Umbilical cord (tissue), 2 donors: ENCODE data around the gene EIF3A. TPM values are rescaled to one million over a fixed set of nuclear protein-coding genes. Genes with fewer than 3 reads are reported as not detected.

Source experiments
- DNase-seq: peaks from one replicate; pipeline ENCODE4 v3.0.0-alpha.2; 2015; ENCODE audit warnings: low spot score
- total RNA-seq: library from RNA; depleted of rRNA; stranded (reverse); fragments of >200 nt; gene quantifications from one replicate; pipeline ENCODE4 v1.2.3, GENCODE V29; 2014; ENCODE audit warnings: low replicate concordance; ENCODE audit not compliant: insufficient read depth

EIF3A gene
- total RNA-seq, 1 donor from 2014 or later, result 85.2 TPM

DNA sequence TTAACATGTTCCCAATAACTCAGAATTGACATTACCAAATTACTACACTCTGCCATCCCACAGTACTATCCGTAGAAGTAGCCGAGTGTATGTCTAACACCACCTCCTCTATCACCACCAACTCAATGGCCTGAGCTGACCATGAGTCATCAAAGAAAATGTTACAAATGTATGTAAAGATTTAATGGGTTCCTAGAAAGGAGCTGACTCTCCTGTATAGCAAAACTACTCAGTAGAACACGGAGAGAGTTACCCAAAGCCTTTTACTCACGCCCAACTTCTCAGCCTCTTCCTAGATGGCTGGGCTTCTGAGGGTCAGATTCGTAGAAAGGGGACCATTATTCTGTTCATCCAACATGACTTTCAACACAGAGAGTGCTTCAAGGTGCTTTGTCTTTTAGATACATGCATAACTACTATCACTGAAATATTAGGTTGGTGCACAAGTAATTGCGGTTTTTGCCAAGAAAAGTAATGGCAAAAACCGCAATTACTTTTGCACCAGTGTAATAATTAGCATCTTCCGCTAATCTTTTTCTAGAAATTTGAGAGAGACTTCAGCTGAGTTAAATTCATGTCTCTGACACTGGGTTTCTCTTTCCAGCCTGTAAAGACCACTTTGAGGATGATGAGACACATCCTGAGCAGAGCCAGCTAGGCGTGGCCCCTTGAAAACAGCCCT is 75.1 kb downstream of the EIF3A start:
- no peak for DNase-seq

DNA sequence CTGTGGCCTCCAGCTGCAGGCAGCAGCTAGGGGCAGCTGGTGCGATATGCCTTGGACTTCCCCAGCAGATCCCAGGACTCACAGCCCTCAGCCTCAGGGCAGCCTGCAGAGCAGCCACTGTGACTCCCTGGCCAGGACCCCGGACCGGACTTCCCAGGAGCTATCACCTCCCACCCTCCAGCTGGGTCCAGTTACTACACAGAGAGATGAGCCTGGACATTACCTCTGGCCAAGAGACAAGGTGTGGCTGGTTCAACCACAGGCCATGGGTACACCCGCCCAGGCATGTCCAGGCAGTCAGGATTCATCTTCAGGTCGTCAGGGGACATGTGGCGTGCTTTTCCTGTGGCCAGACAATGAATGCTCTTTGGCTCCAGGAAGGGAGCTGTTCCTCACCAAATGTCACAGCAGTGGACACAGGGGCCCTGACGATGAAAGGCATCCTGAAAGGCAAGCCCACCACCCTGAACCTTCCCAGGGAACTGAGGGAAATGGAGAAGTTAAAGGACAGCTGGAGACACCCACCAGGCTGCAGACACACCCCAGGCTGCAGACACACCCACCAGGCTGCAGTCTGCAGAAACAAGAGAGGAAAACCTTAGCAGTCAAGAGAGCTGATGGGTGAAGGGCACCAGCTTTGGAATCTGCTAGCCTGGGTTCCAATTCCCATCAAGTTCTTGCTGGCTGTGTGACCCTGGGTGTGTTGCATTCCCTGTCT is 76.9 kb downstream of the EIF3A start:
- DNase-seq, result no peak

DNA sequence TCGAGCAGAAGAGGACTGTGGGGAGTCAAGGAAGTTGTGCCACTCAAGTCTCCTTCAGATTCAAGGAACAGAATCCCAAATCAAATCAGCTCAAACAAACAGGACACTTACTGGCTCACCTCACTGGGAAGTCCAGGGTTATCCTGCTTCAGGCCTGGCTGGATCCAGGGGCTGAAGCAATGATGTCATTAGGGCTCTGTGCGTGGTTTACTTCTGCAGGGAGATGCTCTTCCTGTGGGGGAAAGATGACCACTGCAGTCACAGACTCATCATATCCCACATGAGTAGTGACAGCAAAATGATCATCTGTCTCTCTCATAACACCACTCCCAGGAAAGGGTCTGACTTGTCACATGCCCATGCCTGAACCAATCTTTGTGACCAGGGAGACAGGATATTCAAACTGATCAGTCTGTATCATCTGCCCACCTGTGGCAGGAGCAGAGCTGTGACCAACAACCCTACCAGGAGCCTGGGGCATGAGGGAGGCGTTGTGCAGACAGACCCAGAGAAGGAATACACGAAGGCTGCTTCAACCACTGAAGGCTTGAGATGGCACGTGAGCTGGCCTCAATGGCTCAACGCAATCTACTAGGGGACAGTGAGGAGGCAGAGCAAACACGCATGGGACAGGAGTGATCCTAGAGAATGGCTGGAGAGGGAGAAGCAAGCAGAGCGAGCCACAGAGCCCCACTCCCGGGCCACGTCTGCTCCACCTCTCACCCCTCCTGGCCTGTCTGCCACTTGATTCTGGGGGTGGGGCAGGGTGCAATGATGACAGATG is 78.7 kb downstream of the EIF3A start:
- DNase-seq, result no peak

DNA sequence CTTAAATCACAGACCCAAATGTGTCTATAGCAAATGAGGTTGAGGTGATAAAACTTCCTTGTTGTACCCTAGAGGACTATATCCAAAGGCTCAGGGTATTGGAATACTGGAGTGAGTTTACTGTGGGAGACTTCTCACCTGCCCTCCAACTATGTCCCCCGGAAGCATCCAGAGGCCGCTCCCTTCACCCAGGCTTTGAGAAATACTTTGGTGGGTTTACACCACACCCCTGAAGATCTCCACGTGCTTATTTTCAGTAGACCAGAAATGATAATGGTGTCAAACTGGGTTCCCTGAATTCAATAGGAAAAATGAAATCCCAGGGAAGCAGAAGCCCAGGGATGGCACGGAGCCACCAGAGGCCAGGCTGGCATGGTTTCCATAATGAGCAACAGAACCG is 82.4 kb downstream of the EIF3A start:
- DNase-seq, result no peak

DNA sequence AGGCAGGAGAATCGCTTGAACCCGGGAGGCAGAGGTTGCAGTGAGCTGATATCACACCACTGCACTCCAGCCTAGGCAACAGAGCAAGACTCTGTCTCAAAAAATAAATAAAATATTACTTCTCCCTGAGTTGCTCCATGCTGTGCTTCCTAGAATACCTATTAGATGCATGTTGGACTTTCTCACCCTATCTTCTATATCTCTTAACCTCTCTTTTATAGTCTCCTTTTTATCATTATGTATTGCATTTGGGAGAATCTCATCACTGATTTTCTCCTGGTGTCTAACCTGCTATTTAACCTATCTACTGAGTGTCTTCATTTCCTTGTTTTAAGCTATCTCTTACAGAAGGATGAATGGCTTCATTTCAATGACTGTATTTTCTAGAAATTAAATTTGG is 83.2 kb downstream of the EIF3A start:
- no peak for DNase-seq

DNA sequence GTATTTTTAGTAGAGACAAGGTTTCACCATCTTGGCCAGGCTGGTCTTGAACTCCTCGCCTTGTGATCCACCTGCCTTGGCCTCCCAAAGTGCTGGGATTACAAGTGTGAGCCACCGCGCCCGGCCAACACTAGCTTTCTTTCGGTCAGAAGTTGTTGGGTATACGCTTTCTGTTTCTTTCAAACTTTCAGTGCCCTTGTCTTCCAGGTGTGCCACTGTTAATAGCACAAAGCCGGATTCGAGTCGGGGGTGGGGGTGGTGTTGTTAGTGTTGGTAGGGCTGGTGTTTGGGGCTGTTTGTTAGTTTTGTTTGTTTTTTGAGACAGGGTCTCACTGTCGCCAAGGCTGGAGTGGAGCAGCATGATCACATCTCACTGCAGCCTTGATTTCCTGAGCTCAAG is 84.9 kb downstream of the EIF3A start:
- DNase-seq, result no peak

DNA sequence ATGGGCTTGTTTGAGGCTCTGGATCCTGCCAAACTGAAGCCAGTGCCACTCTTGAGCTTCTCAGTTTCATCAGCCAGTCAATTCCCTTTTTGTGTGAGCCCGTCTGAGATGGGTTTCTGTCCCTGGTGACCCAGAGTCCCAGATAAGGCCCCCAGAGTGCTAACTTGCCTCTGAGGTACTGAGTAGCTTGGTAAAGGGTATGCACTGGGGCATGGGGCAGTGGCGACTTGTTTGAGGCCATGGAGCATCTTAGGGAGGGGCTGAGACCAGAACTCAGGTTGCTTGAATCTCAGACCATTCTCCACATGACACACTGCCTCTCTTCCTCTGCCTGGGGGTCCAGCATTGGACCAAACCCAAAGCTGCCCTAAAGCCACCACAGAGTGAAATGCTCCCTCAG is 86.3 kb downstream of the EIF3A start:
- DNase-seq, result no peak

DNA sequence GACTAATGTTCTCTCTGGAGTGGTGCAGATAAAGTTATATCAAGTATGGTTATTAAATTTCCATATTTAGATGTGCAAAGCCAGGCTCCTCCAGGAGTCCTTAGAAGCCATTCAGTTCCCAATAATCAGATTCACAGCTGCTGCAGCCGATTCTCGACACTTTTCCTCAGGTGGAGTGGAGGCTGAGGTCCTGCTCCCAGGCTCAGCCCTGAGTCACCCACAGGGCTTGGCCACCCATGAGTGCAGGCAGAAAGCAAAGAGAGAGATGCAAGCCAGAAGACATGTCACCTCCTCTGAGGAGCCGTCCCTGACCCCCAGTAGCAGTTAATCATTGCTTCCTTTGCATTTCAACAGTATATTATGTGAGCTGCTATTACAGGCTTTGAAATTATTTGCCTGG is 87.4 kb downstream of the EIF3A start:
- no peak for DNase-seq

DNA sequence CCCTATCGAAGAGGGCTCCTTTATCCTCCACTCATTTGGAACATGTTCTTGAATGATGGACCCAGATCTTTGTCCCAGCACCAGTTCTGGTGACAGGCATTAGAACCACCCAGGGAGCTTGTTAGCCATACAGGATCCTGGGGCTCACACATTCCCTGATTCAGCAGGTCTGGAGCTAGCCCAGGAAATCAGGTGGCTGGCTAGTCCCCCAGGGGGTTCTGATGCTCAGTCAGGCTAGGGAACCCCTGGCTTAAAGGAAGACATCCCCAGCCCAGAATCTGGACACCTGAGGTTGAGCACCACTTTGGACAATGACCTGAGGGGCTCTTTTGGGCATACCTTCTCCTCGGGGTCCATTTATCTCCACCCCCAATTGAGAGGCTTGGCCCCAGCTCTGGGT is 88.1 kb downstream of the EIF3A start:
- no peak for DNase-seq

DNA sequence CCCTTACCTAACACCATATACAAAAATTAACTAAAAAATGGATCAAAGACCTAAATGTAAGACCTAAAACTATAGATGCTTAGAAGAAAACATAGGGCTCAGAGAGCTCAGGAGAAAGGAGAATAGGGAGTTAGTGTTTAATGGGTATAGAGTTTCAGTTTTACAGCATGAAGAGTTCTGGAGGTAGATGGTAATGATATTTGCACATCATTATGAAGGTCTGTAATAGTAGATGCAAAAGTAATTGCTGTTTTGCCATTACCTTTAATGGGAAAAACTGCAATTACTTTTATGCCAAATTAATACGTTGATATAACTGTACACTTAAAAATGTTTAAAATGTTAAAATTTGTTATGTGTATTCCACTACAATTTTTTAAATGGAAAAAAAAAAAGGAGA is 90.3 kb downstream of the EIF3A start:
- DNase-seq, result no peak

DNA sequence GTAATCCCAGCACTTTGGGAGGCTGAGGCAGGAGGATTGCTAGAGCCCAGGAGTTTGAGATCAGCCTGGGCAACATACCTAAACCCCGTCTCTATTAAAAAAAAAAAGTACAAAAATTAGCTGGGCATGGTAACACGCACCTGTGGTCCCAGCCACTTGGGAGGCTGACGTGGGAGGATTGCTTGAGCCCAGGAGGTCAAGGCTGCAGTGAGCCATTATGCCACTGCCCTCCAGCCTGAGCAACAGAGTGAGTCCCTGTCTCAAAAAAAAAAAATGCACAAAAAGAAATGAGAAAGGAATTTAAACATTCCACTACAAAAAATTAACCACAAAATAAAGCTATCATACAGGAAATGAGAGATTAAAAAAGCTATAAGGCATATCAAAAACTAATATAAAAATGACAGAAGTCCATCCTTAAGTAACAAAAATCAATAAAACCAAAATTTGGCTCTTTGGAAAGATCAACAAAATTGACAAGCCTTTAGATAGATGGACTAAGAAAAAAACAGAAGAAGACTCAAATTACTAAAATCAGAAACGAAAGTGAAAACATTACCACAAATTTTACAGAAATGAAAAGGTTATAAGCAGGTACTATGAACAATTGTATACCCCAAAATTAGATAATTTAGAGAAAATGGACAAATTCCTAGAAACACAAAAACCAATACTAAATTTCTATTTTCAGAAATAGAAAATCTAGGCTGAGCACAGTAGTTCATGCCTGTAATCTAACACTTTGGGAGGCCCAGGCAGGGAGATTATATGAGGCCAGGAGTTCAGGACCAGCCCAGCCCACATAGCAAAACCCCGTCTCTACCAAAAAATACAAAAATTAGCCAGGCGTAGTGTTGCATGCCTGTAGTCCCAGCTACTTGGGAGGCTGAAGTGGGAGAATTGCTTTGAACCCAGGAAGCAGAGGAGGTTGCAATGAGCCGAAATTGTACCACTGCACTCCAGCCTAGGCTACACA is 93.5 kb downstream of the EIF3A start:
- no peak for DNase-seq

DNA sequence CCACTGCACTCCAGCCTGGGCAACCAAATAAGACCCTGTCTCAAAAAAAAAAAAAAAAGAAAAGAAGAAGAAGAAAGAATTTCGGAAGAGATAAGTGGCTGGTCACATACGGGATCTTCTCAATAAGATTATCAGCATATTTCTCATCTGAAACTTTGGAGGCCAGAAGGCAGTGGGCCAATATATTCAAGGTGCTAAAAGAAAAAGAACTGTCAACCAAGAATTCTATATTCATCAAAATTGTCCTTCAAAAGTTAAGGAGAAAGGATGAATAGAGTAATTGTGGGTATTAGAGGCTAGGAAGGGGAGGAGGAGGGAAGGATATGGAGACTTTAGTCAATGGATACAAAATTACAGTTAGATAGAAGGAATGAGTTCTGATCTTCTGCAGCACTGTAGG is 95.0 kb downstream of the EIF3A start:
- DNase-seq, result no peak

Other genes starting within 250 kb of the EIF3A start
- gene NANOS1, start 51.1 kb downstream of the EIF3A start, total RNA-seq, result 3.1 TPM
- 59.2 TPM for gene DENND10, start 23.3 kb upstream of the EIF3A start, total RNA-seq
- gene SFXN4, start 84.9 kb upstream of the EIF3A start, total RNA-seq, result 22.6 TPM
- 105 TPM for gene PRDX3, start 98.0 kb upstream of the EIF3A start, total RNA-seq
- 26.2 TPM for gene GRK5, start 126.8 kb upstream of the EIF3A start, total RNA-seq